CD4-positive, alpha-beta T cell treated with Interleukin-12 subunit alpha and Interleukin-12 subunit beta, for 1 hour (primary cell): ENCODE results near the gene DMXL1.
"Not testable (repeated sequence)": the region's sequence is repeated elsewhere in the genome, so short reads cannot be mapped to it uniquely, and the experiment has no call there.

ENCODE experiments used
- DNase-seq: peaks from one replicate; pipeline ENCODE4 v3.0.0-alpha.2; 2020

The DMXL1 gene

DNA sequence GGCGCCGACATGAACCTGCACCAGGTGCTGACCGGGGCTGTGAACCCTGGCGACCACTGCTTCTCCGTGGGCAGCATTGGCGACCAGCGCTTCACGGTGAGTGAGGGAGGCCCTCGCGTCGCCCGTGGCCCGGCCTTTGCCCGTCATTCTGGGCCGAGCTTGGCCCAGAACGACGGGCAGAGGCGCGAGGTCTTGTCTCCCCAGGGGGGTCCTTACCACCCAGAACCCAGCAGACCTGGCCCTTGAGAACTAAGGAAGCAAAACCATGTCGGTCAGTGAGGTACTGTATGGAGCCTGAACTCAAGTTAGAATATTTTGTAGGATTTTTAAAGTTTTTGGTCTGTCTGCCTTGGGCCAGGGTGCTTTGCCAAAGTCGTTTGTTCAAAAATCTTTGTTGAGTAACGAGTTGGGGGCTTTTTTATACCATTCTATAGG lies 691 bp downstream of the DMXL1 start:
- DNase-seq: no peak

GRCh38 chr5:119072496-119072895 lies 1.6 kb downstream of the DMXL1 start:
- DNase-seq: no peak

DNA sequence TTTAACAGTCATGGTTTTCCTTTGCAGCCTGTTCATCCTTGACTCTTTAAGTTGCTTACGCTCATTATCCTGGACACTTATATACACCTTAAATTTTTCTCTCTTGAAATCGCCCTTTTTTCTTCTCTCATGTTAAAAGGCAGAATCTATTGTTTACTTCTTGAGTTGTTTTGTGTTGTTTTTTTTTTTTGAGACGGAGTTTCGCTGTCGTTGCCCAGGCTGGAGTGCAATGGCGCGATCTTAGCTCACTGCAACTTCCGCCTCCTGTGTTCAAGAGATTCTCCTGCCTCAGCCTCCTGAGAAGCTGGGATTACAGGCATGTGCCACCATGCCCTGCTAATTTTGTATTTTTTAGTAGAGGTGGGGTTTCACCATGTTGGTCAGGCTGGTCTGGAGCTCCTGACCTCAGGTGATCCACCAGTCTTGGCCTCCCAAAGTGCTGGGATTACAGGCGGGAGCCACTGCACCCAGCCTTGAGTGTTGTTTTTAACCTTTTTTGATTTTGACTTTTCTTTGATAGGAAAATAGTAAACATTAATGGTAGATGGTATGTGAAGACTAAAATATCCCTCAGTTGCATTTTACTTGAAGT lies 3.0 kb downstream of the DMXL1 start:
- not testable (repeated sequence) for DNase-seq

DNA sequence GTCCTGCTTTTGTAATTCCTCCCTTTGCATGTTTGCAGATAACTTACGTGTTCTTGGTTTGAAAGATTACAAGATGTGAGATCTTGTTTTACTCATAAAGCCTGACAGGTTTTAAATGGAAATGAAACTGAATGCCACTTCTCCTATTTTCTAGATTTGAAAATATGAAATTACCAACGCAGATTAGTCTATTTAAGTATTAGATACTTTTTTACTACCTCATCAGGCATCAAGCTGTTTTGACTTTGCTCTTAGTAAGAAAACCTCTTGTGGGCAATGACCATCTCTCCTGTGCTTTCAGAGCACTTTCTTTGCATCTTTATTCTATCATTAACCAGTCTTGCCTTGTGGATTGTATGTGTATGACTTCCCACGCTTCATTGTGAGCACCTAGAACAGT lies 3.5 kb downstream of the DMXL1 start:
- no peak for DNase-seq

- not testable (repeated sequence) for DNase-seq
Measured at GRCh38 chr5:119075269-119075668, 4.4 kb downstream of the DMXL1 start.

DNA sequence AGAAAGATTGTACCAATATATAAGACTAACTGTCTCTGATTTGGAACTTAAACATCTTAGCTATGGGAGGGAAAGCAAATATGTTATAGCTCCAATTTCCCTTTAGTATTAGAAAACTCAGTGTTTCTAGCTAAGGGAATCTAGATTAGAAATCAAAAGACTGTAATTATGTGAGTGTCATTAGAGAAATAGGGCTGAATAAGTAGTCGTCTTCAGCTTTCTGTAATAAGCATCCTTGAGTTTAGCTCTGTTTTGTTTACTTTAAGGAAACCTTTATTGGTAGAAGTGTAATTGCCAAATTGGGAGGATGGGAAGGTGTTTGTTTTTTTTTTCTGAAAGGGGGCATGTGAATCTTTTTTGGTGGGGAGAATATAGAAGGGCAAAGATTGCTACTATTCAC lies 5.2 kb downstream of the DMXL1 start:
- no peak for DNase-seq

GRCh38 chr5:119077444-119077843 lies 6.6 kb downstream of the DMXL1 start:
- no peak for DNase-seq

GRCh38 chr5:119078071-119078846 lies 7.4 kb downstream of the DMXL1 start:
- DNase-seq: no peak

GRCh38 chr5:119078861-119079260 lies 8.0 kb downstream of the DMXL1 start:
- DNase-seq: no peak

DNA sequence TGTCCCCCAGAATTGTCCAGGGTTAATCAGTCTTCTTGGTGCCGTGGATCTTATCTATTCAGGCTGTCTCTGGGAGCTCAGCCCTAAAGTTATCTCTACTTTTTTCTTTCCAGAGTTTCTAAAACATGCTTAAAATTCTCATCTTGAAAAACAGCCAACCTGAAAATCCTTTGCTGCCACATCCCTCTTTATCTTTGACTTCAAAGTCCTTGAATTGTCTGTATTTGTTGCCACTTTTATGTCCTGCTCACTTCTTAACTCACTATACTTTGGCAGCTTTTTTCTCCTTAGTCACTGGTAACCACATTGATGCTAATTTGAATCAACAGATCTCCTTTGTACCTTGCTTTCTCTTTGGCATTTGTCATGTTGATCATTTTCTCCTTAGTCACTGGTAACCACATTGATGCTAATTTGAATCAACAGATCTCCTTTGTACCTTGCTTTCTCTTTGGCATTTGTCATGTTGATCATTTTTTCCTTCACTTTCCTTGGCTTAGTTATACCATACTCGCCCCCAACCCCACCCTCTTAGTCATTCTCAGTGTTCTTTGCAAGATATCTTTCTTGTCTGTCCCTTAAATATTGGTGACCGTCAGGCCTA lies 8.5 kb downstream of the DMXL1 start:
- DNase-seq: no peak

DNA sequence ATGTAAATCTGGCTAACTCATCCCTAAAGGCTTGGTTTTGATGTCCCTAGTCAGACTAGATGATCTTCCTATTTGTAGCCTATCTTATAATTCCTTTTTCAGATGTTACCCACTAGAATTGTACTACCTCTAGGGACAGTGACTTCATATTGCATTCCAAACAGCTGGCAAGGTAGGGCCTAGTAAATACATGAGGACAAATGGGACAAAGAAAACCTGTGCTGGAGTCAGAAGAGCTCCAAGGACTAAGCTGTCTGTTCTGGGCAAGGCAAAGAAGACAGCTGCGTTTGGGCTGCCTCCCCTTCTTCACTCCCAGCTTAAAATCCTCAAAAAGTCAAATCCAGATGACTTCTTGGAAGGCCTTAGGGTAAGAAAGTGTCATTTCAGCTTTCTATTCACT lies 10.0 kb downstream of the DMXL1 start:
- no peak for DNase-seq

- no peak for DNase-seq
Measured at GRCh38 chr5:119082691-119083090, 11.8 kb downstream of the DMXL1 start.

DNA sequence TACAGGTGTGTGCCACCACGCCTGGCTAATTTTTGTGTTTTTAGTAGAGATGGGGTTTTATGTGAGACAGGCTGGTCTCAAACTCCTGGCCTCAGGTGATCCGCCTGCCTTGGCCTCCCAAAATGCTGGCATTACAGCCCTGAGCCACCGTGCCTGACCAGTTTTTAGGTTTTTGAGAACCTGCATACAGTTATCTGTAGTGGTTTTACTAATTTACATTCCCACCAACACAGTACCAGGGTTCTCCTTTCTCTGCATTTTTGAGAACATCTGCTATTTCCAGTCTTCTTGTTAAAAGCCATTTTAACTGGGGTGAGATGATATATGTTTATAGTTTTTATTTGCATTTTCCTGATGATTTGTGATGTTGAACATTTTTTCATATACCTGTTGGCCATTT lies 12.8 kb downstream of the DMXL1 start:
- DNase-seq: no peak

DNA sequence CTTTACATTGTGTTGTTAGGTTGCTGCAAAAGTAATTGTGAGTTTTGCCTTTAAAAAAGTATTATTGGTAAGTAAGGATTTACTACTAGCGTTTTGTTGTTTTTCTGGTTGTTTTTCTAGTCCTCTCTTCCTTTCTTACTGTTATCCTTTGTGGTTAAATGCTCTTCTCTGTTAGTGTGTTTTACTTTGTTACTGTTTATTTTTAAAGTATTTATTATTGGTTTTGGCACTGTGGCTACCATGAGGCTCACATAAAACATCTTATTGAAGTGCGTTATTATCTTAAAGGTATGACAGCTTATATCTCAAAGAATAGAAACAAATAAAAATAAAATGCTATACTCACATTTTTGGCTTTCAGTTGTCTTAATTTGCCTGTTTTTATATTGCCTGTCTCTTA lies 17.6 kb downstream of the DMXL1 start:
- DNase-seq: no peak

GRCh38 chr5:119095611-119096010 lies 24.7 kb downstream of the DMXL1 start:
- DNase-seq: no peak

DNA sequence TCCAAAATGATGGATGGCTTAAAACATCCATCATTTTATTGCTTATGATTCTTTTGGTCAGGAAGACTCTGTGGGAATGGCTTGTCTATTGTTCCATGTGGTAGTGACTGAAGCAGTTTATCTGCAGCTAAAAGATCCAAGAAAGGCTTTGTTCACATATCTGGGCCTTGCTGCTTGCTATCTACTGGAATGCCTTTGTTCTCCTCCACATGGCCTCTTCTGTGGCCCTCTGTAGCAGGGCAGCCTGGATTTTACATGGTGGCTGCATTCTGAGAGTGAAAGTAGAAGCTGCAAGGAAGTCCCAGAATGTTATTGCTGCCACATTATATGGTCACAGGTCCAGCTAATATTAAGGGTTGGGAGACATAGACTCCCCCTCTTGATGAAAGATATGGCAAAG lies 35.1 kb downstream of the DMXL1 start:
- no peak for DNase-seq

DNA sequence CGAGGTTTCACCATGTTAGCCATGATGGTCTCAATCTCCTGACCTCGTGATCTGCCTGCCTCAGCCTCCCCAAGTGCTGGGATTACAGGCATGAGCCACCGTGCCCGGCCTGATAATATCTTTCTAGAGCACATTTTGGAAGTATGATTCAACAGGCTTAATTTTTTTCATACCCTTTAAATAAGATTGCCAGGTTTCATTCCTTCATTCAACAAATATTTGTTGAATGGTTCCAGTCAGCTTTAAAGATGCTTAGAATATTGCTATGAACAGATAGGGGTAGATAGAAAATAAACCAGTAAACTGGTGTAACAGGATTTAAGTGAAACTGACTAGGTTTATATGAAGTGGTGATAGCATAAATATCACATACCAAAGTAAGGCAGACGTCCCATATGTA lies 41.3 kb downstream of the DMXL1 start:
- no peak for DNase-seq

- no peak for DNase-seq
Measured at GRCh38 chr5:119117237-119117636, 46.4 kb downstream of the DMXL1 start.

DNA sequence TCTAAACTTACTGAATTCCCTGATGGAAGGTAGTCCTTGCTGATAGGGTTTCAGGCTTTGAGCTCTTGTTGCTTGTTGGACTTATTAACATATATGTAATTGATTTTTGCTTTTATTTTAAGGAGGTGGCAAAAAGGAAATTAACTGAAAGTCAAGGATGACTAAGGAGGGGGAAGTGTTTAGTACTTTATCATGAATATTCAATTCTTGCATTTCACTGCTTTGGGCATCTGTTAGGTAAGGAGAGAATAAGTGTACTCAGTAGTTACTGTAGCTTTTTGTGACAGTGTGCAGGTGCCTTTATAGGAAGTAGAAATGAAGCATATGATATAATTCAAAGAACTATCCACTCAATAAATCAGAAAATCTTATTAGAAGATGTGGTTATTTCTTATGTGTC lies 47.1 kb downstream of the DMXL1 start:
- DNase-seq: no peak

GRCh38 chr5:119120893-119121292 lies 50.0 kb downstream of the DMXL1 start:
- DNase-seq: no peak

DNA sequence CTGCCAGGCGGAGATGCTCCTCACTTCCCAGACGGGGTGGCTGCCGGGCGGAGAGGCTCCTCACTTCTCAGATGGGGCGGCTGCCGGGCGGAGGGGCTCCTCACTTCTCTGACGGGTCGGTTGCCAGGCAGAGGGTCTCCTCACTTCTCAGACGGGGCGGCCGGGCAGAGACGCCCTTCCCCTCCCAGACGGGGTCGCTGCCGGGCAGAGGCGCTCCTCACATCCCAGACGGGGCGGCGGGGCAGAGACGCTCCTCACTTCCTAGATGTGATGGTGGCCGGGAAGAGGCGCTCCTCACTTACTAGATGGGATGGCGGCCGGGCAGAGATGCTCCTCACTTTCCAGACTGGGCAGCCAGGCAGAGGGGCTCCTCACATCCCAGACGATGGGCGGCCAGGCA lies 51.6 kb downstream of the DMXL1 start:
- not testable (repeated sequence) for DNase-seq

DNA sequence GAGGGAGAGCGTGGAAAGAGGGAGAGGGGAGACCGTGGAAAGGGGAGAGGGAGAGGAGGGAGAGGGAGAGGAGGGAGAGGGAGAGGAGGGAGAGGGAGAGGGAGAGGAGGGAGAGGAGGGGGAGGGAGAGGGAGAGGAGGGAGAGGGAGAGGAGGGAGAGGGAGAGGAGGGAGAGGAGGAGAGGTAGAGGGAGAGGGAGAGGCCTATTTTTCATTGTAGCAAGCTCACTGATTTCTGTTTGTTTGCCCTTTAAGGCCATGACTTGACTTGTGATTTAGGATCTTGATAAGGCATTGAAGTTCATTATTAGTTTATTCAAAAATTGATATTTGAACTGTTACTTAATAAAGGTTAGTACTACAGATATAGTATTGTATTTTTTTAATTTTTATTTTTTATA lies 52.4 kb downstream of the DMXL1 start:
- DNase-seq: no peak

- DNase-seq: no peak
Measured at GRCh38 chr5:119129770-119130169, 58.9 kb downstream of the DMXL1 start.

DNA sequence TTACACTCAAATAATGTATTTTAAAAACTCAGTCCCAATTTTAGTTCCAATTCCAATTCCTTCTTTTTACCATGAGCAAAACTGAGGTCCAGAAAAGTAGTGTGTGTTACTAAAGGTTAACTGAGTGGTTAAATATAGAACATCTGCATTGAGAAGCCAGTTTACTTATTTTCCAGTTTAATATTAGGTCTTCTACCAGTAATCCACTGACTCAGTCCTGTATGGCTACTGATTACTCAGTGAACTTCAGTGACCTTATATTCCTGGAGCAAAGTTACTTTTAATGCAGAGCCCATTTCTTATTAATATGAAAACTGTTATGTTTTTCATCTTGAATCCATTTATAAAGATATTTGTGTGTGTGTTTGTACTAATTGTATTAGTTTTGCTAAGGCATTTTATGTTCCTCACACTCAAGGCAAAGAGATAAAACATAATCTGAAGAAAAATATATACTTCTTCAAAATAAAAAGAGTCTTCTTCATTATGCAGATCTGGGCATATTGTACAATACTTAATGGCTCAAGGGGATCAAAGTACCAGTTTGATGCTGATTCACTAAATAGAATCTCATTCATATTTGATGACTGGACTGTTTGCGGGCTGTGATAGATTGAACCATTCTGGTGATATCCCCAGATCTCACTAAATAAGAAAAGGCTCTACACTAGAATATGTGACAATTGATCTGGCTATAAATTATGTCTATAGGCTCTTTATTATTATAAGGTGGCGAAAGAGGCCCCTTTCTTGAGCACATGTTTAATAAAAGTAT lies 60.8 kb downstream of the DMXL1 start:
- DNase-seq: no peak
